Measurements from ENCODE around the gene TIMM10. TPM values are rescaled to one million over a fixed set of nuclear protein-coding genes. Genes with fewer than 3 reads are reported as not detected.
A peak's percentile ranks its signal among the peaks of the same experiment; 100 is the strongest.

Gene TIMM10
- total RNA-seq, 1 donor from 2014 or later: 112 TPM

GRCh38 chr11:57493507-57494503, 36.7 kb downstream of the TIMM10 start:
- Mint-ChIP-seq H3K4me1 (peaks cover 8% of the 10 kb centered on the region), H3K36me3 (ENCODE audit: low read depth) (peaks cover 14% of the 10 kb centered on the region), H3K27me3 (no peaks in the 10 kb centered on the region), H3K27ac (peak overlapping the region; percentile 73), H3K4me3 (no peak overlapping the region), H3K9me3 (no peaks in the 10 kb centered on the region)
- peak; percentile 92 for DNase-seq
- intact Hi-C loops (cut with micrococcal nuclease): loop anchor here (1.0 kb wide), 1 partner anchor 33 kb away; no protein-coding TSS in a partner anchor

- Mint-ChIP-seq H3K27me3 (no peaks in the 10 kb centered on the region), H3K9me3 (no peaks in the 10 kb centered on the region), H3K4me3 (no peak overlapping the region), H3K36me3 (ENCODE audit: low read depth) (peaks cover 16% of the 10 kb centered on the region), H3K4me1 (peaks cover 6% of the 10 kb centered on the region), H3K27ac (no peak overlapping the region)
- intact Hi-C loops (cut with micrococcal nuclease): no loop called here
- DNase-seq: peak; percentile 88
Observed at GRCh38 chr11:57491371-57492061, 39.0 kb downstream of the TIMM10 start.

GRCh38 chr11:57490456-57491248, 39.9 kb downstream of the TIMM10 start:
- no peaks in the 10 kb centered on the region for H3K27me3 Mint-ChIP-seq
- intact Hi-C loops (cut with micrococcal nuclease): no loop called here
- H3K9me3 Mint-ChIP-seq: no peaks in the 10 kb centered on the region
- H3K4me3 Mint-ChIP-seq: no peak overlapping the region
- no peak for DNase-seq
- H3K27ac Mint-ChIP-seq: no peak overlapping the region
- H3K36me3 Mint-ChIP-seq (ENCODE audit: low read depth): peaks cover 11% of the 10 kb centered on the region
- peaks cover 6% of the 10 kb centered on the region for H3K4me1 Mint-ChIP-seq

- DNase-seq: no peak
- intact Hi-C loops (cut with micrococcal nuclease): no loop called here
- Mint-ChIP-seq H3K4me3 (no peak overlapping the region), H3K9me3 (no peaks in the 10 kb centered on the region), H3K4me1 (no peaks in the 10 kb centered on the region), H3K27ac (no peak overlapping the region), H3K27me3 (peaks cover 5% of the 10 kb centered on the region), H3K36me3 (ENCODE audit: low read depth) (peaks cover 18% of the 10 kb centered on the region)
Observed at GRCh38 chr11:57487920-57488659, 42.5 kb downstream of the TIMM10 start.

GRCh38 chr11:57487021-57487778, 43.4 kb downstream of the TIMM10 start:
- no peak overlapping the region for H3K4me3 Mint-ChIP-seq
- peaks cover 8% of the 10 kb centered on the region for H3K27me3 Mint-ChIP-seq
- no peaks in the 10 kb centered on the region for H3K9me3 Mint-ChIP-seq
- no peak for DNase-seq
- H3K27ac Mint-ChIP-seq: no peak overlapping the region
- H3K36me3 Mint-ChIP-seq (ENCODE audit: low read depth): peaks cover 19% of the 10 kb centered on the region
- no peaks in the 10 kb centered on the region for H3K4me1 Mint-ChIP-seq
- intact Hi-C loops (cut with micrococcal nuclease): no loop called here

GRCh38 chr11:57485217-57485990, 45.1 kb downstream of the TIMM10 start:
- no peak for DNase-seq
- intact Hi-C loops (cut with micrococcal nuclease): no loop called here
- Mint-ChIP-seq H3K4me1 (no peaks in the 10 kb centered on the region), H3K9me3 (no peaks in the 10 kb centered on the region), H3K36me3 (ENCODE audit: low read depth) (peaks cover 21% of the 10 kb centered on the region), H3K4me3 (no peak overlapping the region), H3K27ac (no peak overlapping the region), H3K27me3 (peaks cover 20% of the 10 kb centered on the region)

- peaks cover 21% of the 10 kb centered on the region for H3K36me3 Mint-ChIP-seq (ENCODE audit: low read depth)
- H3K27me3 Mint-ChIP-seq: peaks cover 30% of the 10 kb centered on the region
- H3K4me1 Mint-ChIP-seq: peaks cover 3% of the 10 kb centered on the region
- H3K27ac Mint-ChIP-seq: no peak overlapping the region
- no peaks in the 10 kb centered on the region for H3K9me3 Mint-ChIP-seq
- no peak overlapping the region for H3K4me3 Mint-ChIP-seq
- intact Hi-C loops (cut with micrococcal nuclease): no loop called here
- no peak for DNase-seq
Observed at GRCh38 chr11:57484141-57484710, 46.3 kb downstream of the TIMM10 start.

GRCh38 chr11:57483562-57483918, 47.0 kb downstream of the TIMM10 start:
- Mint-ChIP-seq H3K9me3 (no peaks in the 10 kb centered on the region), H3K27ac (no peak overlapping the region), H3K4me3 (peak overlapping the region; percentile 59), H3K27me3 (peaks cover 32% of the 10 kb centered on the region), H3K4me1 (peaks cover 3% of the 10 kb centered on the region), H3K36me3 (ENCODE audit: low read depth) (peaks cover 18% of the 10 kb centered on the region)
- no peak for DNase-seq
- intact Hi-C loops (cut with micrococcal nuclease): loop anchor here (1.0 kb wide), 1 partner anchor 136 kb away; no protein-coding TSS in a partner anchor

GRCh38 chr11:57482782-57483561, 47.6 kb downstream of the TIMM10 start:
- peaks cover 35% of the 10 kb centered on the region for H3K27me3 Mint-ChIP-seq
- peak; percentile 86 for DNase-seq
- H3K4me3 Mint-ChIP-seq: peak overlapping the region; percentile 59
- peaks cover 3% of the 10 kb centered on the region for H3K4me1 Mint-ChIP-seq
- peaks cover 14% of the 10 kb centered on the region for H3K36me3 Mint-ChIP-seq (ENCODE audit: low read depth)
- intact Hi-C loops (cut with micrococcal nuclease): loop anchor here (1.0 kb wide), 1 partner anchor 136 kb away; no protein-coding TSS in a partner anchor
- H3K9me3 Mint-ChIP-seq: no peaks in the 10 kb centered on the region
- H3K27ac Mint-ChIP-seq: no peak overlapping the region

- no peak for DNase-seq
- intact Hi-C loops (cut with micrococcal nuclease): loop anchor here (2.0 kb wide), 1 partner anchor 137 kb away; no protein-coding TSS in a partner anchor
- peaks cover 3% of the 10 kb centered on the region for H3K4me1 Mint-ChIP-seq
- no peaks in the 10 kb centered on the region for H3K9me3 Mint-ChIP-seq
- H3K4me3 Mint-ChIP-seq: peak overlapping the region; percentile 43
- H3K36me3 Mint-ChIP-seq (ENCODE audit: low read depth): peaks cover 9% of the 10 kb centered on the region
- peaks cover 42% of the 10 kb centered on the region for H3K27me3 Mint-ChIP-seq
- H3K27ac Mint-ChIP-seq: no peak overlapping the region
Observed at GRCh38 chr11:57481915-57482781, 48.4 kb downstream of the TIMM10 start.
